Measurements from ENCODE around the gene PNLIPRP3.

Gene PNLIPRP3

DNA sequence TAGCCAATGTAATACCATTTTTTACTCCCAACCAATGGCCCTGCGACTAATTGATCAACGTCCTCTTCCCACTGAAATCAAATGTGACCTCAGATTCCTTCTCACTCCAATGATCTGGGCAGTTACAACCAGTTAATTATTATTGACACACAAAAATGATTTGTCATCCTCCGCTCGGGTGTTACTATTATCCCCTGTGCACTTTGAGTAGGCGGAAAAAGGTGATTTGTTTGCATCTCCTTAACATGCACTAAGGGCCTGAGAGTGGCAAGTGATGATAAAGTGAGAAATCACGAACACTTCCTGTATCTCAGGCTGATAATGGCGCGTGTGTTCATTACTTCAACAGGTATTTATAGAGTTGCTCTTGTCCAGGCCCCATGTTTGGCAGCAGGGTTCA lies 77.1 kb downstream of the PNLIPRP3 start:
- Mint-ChIP-seq H3K9me3 (peaks cover 7% of the 10 kb centered on the region), H3K27me3 (ENCODE audit: low read depth, poor library complexity) (peaks cover 16% of the 10 kb centered on the region), H3K4me1 (no peaks in the 10 kb centered on the region), H3K27ac (no peak overlapping the region), H3K4me3 (no peak overlapping the region), H3K36me3 (ENCODE audit: low read depth) (no peaks in the 10 kb centered on the region)
- DNase-seq: no peak
- TF ChIP-seq, protein P1, sequence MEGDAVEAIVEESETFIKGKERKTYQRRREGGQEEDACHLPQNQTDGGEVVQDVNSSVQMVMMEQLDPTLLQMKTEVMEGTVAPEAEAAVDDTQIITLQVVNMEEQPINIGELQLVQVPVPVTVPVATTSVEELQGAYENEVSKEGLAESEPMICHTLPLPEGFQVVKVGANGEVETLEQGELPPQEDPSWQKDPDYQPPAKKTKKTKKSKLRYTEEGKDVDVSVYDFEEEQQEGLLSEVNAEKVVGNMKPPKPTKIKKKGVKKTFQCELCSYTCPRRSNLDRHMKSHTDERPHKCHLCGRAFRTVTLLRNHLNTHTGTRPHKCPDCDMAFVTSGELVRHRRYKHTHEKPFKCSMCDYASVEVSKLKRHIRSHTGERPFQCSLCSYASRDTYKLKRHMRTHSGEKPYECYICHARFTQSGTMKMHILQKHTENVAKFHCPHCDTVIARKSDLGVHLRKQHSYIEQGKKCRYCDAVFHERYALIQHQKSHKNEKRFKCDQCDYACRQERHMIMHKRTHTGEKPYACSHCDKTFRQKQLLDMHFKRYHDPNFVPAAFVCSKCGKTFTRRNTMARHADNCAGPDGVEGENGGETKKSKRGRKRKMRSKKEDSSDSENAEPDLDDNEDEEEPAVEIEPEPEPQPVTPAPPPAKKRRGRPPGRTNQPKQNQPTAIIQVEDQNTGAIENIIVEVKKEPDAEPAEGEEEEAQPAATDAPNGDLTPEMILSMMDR (IDR thresholded peaks at IDR 0.05): no peak

GRCh38 chr10:116510565-116510964 lies 82.9 kb downstream of the PNLIPRP3 start:
- Mint-ChIP-seq H3K9me3 (no peaks in the 10 kb centered on the region), H3K27ac (no peak overlapping the region), H3K27me3 (ENCODE audit: low read depth, poor library complexity) (peaks cover 17% of the 10 kb centered on the region), H3K36me3 (ENCODE audit: low read depth) (no peaks in the 10 kb centered on the region), H3K4me3 (no peak overlapping the region), H3K4me1 (no peaks in the 10 kb centered on the region)
- DNase-seq: no peak
- TF ChIP-seq, protein P1 (IDR thresholded peaks at IDR 0.05): no peak

- H3K4me1 Mint-ChIP-seq: no peaks in the 10 kb centered on the region
- DNase-seq: no peak
- H3K36me3 Mint-ChIP-seq (ENCODE audit: low read depth): no peaks in the 10 kb centered on the region
- TF ChIP-seq, protein P1 (IDR thresholded peaks at IDR 0.05): no peak
- H3K4me3 Mint-ChIP-seq: no peak overlapping the region
- no peak overlapping the region for H3K27ac Mint-ChIP-seq
- H3K27me3 Mint-ChIP-seq (ENCODE audit: low read depth, poor library complexity): peaks cover 17% of the 10 kb centered on the region
- no peaks in the 10 kb centered on the region for H3K9me3 Mint-ChIP-seq
These were observed 83.7 kb downstream of the PNLIPRP3 start for GRCh38 chr10:116511365-116511764.

DNA sequence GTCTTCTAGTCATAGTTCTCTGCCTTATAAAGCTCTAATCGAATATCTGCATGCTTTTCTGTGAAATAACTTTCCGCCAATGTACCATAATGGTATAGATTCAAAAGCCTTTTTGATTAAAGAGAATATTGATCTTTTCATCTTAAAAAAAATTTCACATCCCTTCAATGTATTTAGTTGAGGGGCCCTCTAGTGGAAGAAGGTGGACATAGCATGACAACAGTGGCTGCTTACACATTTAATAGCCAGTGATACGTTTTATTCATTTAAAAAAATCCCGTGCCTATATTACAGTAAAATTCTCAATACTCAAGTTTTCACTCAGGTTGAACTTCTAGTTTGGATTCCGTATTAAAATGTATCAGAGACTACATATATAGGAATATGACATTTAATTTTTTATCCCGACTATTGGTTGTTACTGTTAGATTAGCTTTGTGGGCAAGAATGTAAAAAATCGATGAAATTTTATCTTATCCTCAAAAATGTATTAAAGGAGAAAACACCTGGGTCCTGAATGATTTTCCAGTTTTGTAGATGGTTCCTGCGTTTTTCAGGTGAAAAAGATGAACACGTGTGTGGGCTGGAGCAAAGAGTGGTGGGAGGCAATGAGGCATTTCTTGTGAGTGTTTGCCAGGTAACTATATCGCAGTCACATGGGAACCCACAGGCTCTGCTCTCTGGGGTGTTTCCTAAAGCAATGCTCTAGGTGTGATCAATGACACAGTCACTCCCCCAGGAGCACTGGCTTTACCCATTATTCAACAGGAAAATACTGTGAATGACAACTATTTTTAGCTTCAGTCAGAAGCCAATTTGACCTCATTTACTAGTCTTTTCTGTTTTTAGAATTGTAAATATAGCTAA lies 94.0 kb downstream of the PNLIPRP3 start:
- H3K4me3 Mint-ChIP-seq: no peak overlapping the region
- H3K27ac Mint-ChIP-seq: no peak overlapping the region
- TF ChIP-seq, protein P1 (IDR thresholded peaks at IDR 0.05): peak; percentile 87
- H3K36me3 Mint-ChIP-seq (ENCODE audit: low read depth): no peaks in the 10 kb centered on the region
- peak; percentile 49 for DNase-seq
- peaks cover 19% of the 10 kb centered on the region for H3K27me3 Mint-ChIP-seq (ENCODE audit: low read depth, poor library complexity)
- H3K4me1 Mint-ChIP-seq: no peaks in the 10 kb centered on the region
- H3K9me3 Mint-ChIP-seq: no peaks in the 10 kb centered on the region

DNA sequence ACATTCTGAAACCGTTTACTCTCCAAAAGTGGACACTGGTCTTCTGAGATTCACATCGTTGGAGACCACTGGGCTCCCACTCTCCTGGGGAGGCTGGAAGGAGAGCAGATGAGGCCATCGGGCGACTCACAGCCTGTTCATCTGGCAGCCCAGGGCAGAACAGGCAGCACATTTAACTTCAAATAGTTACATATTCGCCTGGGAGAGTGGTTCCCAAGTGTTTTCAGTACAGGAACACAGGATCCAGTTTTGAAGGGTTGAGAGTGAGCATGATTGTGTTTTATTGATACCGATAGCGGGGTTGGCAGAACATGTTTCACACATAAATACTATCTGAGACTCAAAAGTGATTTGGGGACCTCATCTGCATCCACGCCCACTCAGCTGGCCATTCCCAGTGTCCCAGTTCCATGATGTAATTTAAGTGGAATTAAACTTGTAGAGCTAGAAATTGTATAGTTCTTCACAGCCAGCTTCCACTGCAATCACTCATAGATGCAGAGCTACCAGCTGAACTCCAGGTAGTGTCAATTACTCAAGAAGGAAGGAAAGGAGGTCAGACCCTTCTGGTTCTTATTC lies 95.2 kb downstream of the PNLIPRP3 start:
- Mint-ChIP-seq H3K4me3 (no peak overlapping the region), H3K4me1 (no peaks in the 10 kb centered on the region), H3K27ac (peak overlapping the region; percentile 62), H3K27me3 (ENCODE audit: low read depth, poor library complexity) (peaks cover 19% of the 10 kb centered on the region), H3K9me3 (no peaks in the 10 kb centered on the region), H3K36me3 (ENCODE audit: low read depth) (no peaks in the 10 kb centered on the region)
- TF ChIP-seq, protein P1 (IDR thresholded peaks at IDR 0.05): no peak
- DNase-seq: no peak

Measured in nephron progenitor cell (in vitro differentiated cells).